Measurements from ENCODE around the gene FGD3.

- no peak for TF ChIP-seq CTCF (conservative IDR thresholded peaks at IDR 0.05)
- TF ChIP-seq ZFX (IDR thresholded peaks at IDR 0.05) = no peak
Observed at GRCh38 chr9:92934321-92934720, 13.0 kb upstream of the FGD3 start.

Data from C4-2B (cell line).